Measurements from ENCODE around the gene CAPN15. TPM values are rescaled to one million over a fixed set of nuclear protein-coding genes. Genes with fewer than 3 reads are reported as not detected.

CAPN15 gene
- total and polyA plus RNA-seq, 9 of the 15 experiments (the other 6 are each of a cell fraction or from before 2014, with no cell fraction given), result 0.62 to 111 (median 14.2) TPM

DNA sequence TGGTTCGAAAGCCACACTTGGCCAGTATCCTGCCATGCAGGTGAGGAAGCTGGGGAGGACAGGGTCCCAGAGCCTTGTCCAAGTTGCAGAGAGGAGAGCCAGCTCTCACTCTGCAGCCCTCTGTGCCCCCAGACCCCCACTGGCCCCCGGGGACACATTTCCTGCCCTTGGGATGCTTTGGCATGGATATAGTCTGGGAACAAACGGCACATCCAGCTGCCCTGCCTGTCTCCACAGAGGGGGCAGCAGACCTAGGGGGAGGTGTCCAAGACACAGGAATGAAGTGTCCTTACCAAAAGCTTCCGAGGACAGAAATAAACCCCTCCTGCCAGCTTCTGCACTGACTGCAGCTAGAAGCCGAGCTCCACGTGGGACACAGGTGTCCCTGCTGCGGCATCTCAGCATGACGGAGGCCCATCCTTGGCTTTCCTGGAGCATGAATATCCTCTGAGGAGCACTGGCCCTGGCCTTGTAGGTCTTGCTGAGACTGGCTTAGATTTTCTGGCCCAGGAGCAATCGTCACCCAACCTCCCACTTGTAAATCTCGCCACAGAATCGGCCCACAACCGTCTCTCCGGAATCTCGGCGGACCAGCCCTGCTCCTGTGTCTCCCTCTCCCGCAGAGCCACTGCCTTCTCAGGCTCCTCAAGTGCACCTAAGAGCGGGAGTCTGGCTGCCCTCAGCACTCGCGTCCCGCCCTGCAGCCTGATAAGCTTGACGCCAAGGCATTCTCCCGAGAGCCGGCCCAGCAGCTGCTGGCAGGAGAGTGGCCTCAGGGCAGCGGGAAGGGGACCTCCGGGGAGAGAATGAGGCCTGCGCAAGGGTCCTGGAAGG is 1.1 kb upstream of the CAPN15 start (continued):
- TF ChIP-seq, protein P1, sequence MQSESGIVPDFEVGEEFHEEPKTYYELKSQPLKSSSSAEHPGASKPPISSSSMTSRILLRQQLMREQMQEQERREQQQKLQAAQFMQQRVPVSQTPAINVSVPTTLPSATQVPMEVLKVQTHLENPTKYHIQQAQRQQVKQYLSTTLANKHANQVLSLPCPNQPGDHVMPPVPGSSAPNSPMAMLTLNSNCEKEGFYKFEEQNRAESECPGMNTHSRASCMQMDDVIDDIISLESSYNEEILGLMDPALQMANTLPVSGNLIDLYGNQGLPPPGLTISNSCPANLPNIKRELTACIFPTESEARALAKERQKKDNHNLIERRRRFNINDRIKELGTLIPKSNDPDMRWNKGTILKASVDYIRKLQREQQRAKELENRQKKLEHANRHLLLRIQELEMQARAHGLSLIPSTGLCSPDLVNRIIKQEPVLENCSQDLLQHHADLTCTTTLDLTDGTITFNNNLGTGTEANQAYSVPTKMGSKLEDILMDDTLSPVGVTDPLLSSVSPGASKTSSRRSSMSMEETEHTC (IDR thresholded peaks at IDR 0.05), result no peak
- TF ChIP-seq, protein P2, sequence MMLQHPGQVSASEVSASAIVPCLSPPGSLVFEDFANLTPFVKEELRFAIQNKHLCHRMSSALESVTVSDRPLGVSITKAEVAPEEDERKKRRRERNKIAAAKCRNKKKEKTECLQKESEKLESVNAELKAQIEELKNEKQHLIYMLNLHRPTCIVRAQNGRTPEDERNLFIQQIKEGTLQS (IDR thresholded peaks at IDR 0.05), result no peak
- TF ChIP-seq, protein P2 (CRISPR knock-in tag; conservative IDR thresholded peaks at IDR 0.05), result peak; percentile 61; the same call in 1 of the 2 replicates
- TF ChIP-seq POLR2AphosphoS2 (IDR thresholded peaks at IDR 0.05; ENCODE audit: low read length) (peak; percentile 55; the same call in 1 of the 2 replicates), POLR2AphosphoS5 (IDR thresholded peaks at IDR 0.05; ENCODE audit: control insufficient read depth, insufficient read depth, low read depth, low read length) (0 out of 2 replicates have a peak, but pooled peaks have one; percentile 1), ZNF12 (CRISPR knock-in tag; IDR thresholded peaks at IDR 0.05) (no peak), KAT8 (IDR thresholded peaks at IDR 0.05; ENCODE audit: low read depth) (no peak), POLR2G (IDR thresholded peaks at IDR 0.05; ENCODE audit: low read depth, low read length) (no peak), ZNF311 (CRISPR knock-in tag; IDR thresholded peaks at IDR 0.05) (no peak)
- TF ChIP-seq, protein P3, sequence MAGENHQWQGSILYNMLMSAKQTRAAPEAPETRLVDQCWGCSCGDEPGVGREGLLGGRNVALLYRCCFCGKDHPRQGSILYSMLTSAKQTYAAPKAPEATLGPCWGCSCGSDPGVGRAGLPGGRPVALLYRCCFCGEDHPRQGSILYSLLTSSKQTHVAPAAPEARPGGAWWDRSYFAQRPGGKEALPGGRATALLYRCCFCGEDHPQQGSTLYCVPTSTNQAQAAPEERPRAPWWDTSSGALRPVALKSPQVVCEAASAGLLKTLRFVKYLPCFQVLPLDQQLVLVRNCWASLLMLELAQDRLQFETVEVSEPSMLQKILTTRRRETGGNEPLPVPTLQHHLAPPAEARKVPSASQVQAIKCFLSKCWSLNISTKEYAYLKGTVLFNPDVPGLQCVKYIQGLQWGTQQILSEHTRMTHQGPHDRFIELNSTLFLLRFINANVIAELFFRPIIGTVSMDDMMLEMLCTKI (IDR thresholded peaks at IDR 0.05; ENCODE audit: partially characterized antibody), result no peak
- TF ChIP-seq, protein P4, sequence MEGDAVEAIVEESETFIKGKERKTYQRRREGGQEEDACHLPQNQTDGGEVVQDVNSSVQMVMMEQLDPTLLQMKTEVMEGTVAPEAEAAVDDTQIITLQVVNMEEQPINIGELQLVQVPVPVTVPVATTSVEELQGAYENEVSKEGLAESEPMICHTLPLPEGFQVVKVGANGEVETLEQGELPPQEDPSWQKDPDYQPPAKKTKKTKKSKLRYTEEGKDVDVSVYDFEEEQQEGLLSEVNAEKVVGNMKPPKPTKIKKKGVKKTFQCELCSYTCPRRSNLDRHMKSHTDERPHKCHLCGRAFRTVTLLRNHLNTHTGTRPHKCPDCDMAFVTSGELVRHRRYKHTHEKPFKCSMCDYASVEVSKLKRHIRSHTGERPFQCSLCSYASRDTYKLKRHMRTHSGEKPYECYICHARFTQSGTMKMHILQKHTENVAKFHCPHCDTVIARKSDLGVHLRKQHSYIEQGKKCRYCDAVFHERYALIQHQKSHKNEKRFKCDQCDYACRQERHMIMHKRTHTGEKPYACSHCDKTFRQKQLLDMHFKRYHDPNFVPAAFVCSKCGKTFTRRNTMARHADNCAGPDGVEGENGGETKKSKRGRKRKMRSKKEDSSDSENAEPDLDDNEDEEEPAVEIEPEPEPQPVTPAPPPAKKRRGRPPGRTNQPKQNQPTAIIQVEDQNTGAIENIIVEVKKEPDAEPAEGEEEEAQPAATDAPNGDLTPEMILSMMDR (IDR thresholded peaks at IDR 0.05 in 2 of 3, conservative IDR thresholded peaks at IDR 0.05 in 1 of 3; ENCODE audit: insufficient read depth in 2 of 3, low read depth in 1 of 3, low read length in 3 of 3), result no peak
- TF ChIP-seq, protein P5, sequence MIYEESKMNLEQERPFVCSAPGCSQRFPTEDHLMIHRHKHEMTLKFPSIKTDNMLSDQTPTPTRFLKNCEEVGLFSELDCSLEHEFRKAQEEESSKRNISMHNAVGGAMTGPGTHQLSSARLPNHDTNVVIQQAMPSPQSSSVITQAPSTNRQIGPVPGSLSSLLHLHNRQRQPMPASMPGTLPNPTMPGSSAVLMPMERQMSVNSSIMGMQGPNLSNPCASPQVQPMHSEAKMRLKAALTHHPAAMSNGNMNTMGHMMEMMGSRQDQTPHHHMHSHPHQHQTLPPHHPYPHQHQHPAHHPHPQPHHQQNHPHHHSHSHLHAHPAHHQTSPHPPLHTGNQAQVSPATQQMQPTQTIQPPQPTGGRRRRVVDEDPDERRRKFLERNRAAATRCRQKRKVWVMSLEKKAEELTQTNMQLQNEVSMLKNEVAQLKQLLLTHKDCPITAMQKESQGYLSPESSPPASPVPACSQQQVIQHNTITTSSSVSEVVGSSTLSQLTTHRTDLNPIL (CRISPR knock-in tag; IDR thresholded peaks at IDR 0.05), result no peak

Data from K562 (cell line).